ENCODE measurements around the gene KCNJ11.
"Not testable (repeated sequence)": the region's sequence is repeated elsewhere in the genome, so short reads cannot be mapped to it uniquely, and the experiment has no call there.

KCNJ11 gene

GRCh38 chr11:17388609-17389210 is at the start of gene KCNJ11:
TSS of gene KCNJ11 (minus strand) at chr11:17388659. CDS start at chr11:17388091, 568 bp downstream.
- no peak for DNase-seq (ENCODE audit: extremely low read depth in 1 of 2, low read depth in 1 of 2)

GRCh38 chr11:17437366-17437765 is 48.9 kb upstream of the KCNJ11 start:
- no peak for DNase-seq (ENCODE audit: extremely low read depth in 1 of 2, low read depth in 1 of 2)

GRCh38 chr11:17434108-17434507 is 45.6 kb upstream of the KCNJ11 start:
- no peak for DNase-seq (ENCODE audit: extremely low read depth in 1 of 2, low read depth in 1 of 2)

GRCh38 chr11:17432002-17432401 is 43.5 kb upstream of the KCNJ11 start:
- DNase-seq (ENCODE audit: extremely low read depth in 1 of 2, low read depth in 1 of 2) = no peak

GRCh38 chr11:17431139-17431538 is 42.7 kb upstream of the KCNJ11 start:
- no peak for DNase-seq (ENCODE audit: extremely low read depth in 1 of 2, low read depth in 1 of 2)

GRCh38 chr11:17430616-17431015 is 42.2 kb upstream of the KCNJ11 start:
- no peak for DNase-seq (ENCODE audit: extremely low read depth in 1 of 2, low read depth in 1 of 2)

- DNase-seq (ENCODE audit: extremely low read depth in 1 of 2, low read depth in 1 of 2) = no peak
Observed at GRCh38 chr11:17428925-17429324, 40.5 kb upstream of the KCNJ11 start.

GRCh38 chr11:17428261-17428660 is 39.8 kb upstream of the KCNJ11 start:
- DNase-seq (ENCODE audit: extremely low read depth in 1 of 2, low read depth in 1 of 2) = no peak

- DNase-seq (ENCODE audit: extremely low read depth in 1 of 2, low read depth in 1 of 2) = not testable (repeated sequence)
Observed at GRCh38 chr11:17426233-17426632, 37.8 kb upstream of the KCNJ11 start.

- no peak for DNase-seq (ENCODE audit: extremely low read depth in 1 of 2, low read depth in 1 of 2)
Observed at GRCh38 chr11:17423533-17424310, 35.3 kb upstream of the KCNJ11 start.

- no peak for DNase-seq (ENCODE audit: extremely low read depth in 1 of 2, low read depth in 1 of 2)
Observed at GRCh38 chr11:17421781-17422180, 33.3 kb upstream of the KCNJ11 start.

GRCh38 chr11:17418444-17419081 is 30.1 kb upstream of the KCNJ11 start:
- DNase-seq (ENCODE audit: extremely low read depth in 1 of 2, low read depth in 1 of 2) = no peak

- DNase-seq (ENCODE audit: extremely low read depth in 1 of 2, low read depth in 1 of 2) = no peak
Observed at GRCh38 chr11:17416492-17416891, 28.0 kb upstream of the KCNJ11 start.

- DNase-seq (ENCODE audit: extremely low read depth in 1 of 2, low read depth in 1 of 2) = no peak
Observed at GRCh38 chr11:17415523-17416104, 27.2 kb upstream of the KCNJ11 start.

- no peak for DNase-seq (ENCODE audit: extremely low read depth in 1 of 2, low read depth in 1 of 2)
Observed at GRCh38 chr11:17414992-17415391, 26.5 kb upstream of the KCNJ11 start.

GRCh38 chr11:17414317-17414737 is 25.9 kb upstream of the KCNJ11 start:
- DNase-seq (ENCODE audit: extremely low read depth in 1 of 2, low read depth in 1 of 2) = no peak

- DNase-seq (ENCODE audit: extremely low read depth in 1 of 2, low read depth in 1 of 2) = no peak
Observed at GRCh38 chr11:17413414-17414316, 25.2 kb upstream of the KCNJ11 start.

GRCh38 chr11:17412488-17413180 is 24.2 kb upstream of the KCNJ11 start:
- DNase-seq (ENCODE audit: extremely low read depth in 1 of 2, low read depth in 1 of 2) = no peak

- DNase-seq (ENCODE audit: extremely low read depth in 1 of 2, low read depth in 1 of 2) = no peak
Observed at GRCh38 chr11:17411418-17411817, 23.0 kb upstream of the KCNJ11 start.

All from activated CD8-positive, alpha-beta memory T cell treated with anti-CD3 and anti-CD28 coated beads for 1 hour (primary cell).